Body of pancreas (tissue), 4 donors: ENCODE measurements around the gene SLIT2. TPM values are rescaled to one million over a fixed set of nuclear protein-coding genes. Genes with fewer than 3 reads are reported as not detected.
A peak's percentile ranks its signal among the peaks of the same experiment; 100 is the strongest.

Experiments used
- ATAC-seq: fragments of 150-250 bp; one replicate; pipeline ENCODE4 v1.9.1; 2016
- DNase-seq, 4 donors: peaks; one replicate each; pipeline ENCODE4 v3.0.0-alpha.2; 2019
- H3K27ac ChIP-seq, 4 donors: fragments of 200-600 bp; sonication (generic); 1 replicate in 3 of 4; 2 replicates in 1 of 4; pipeline versions ENCODE4 v1.5.1 to v1.6.1; 2016 to 2019; ENCODE audit warnings: mild to moderate bottlenecking in 1 of 4, mixed read lengths in 1 of 4, moderate library complexity in 1 of 4
- H3K27me3 ChIP-seq, 2 donors: fragments of 200-600 bp; sonication (generic); one replicate each; pipeline ENCODE4 v1.6.0; 2016; ENCODE audit warnings: mild to moderate bottlenecking in 1 of 2
- H3K36me3 ChIP-seq, 2 donors: fragments of 200-600 bp; sonication (generic); replicated peaks in 1 of 2; 2 replicates each; pipeline ENCODE4 v1.5.1; 2016; ENCODE audit warnings: low read depth in 2 of 2; ENCODE audit not compliant: insufficient read depth in 1 of 2
- H3K4me1 ChIP-seq: fragments of 200-600 bp; sonication (generic); one replicate; pipeline ENCODE4 v1.6.0; 2016
- H3K4me3 ChIP-seq, 2 donors: fragments of 200-600 bp; sonication (generic); 1 replicate in 1 of 2; 2 replicates in 1 of 2; pipeline ENCODE4 v1.5.1; 2016 to 2019
- H3K9me3 ChIP-seq, 3 donors: fragments of 200-600 bp; sonication (generic); 1 replicate in 2 of 3; 2 replicates in 1 of 3; pipeline ENCODE4 v1.5.1; 2016
- POLR2A ChIP-seq, 3 donors: fragments of 450-650 bp; IDR thresholded peaks; one replicate each; pipeline ENCODE4 v1.6.1; 2016; ENCODE audit warnings: antibody characterized with exemption in 3 of 3, mild to moderate bottlenecking in 2 of 3
- WGBS, 2 donors: methylation state at CpG; one replicate each; pipeline ENCODE4 v1.1.5; 2017; 5-methylcytosine and 5-hydroxymethylcytosine counted together
- intact Hi-C: fragments of 100-400 bp; cut with DNase I; formaldehyde crosslinking; loops from one replicate; pipeline ENCODE4 v1.15.1; 2023
- total RNA-seq, 2 donors: library from RNA; depleted of rRNA; stranded (reverse); fragments of >200 nt; gene quantifications; one replicate each; pipeline ENCODE4 v1.1.0, GENCODE V29; 2016
- TF ChIP-seq, protein P1 (sequence below), 7 experiments: fragments of 450-650 bp in 4 of 7; fragments of 200-600 bp in 3 of 7; sonication (generic) in 3 of 7; IDR thresholded peaks; one replicate each; pipeline ENCODE4 v1.5.1; 2016 to 2019; ENCODE audit warnings: antibody characterized with exemption in 7 of 7

SLIT2 gene
- total RNA-seq, 2 donors from 2014 or later = 3.1 to 5.6 TPM

DNA sequence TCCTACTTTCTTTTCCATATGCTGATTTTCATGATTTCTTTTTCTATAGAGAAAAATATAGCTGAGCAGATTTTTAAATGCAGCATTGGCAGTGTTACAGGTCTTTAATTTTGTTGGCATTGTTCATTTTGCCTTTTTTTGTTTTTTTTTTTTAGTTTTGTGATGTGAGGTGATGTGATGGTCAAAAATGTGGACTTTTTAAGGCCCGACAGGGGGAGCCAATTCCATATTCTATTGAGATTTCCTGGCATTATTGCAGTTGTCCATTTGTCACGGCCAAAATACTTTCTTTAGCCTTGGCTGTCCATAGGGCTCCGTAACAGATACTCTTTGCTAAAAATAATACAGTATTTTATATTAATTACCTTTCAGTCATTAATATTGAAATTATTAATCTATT is 47.8 kb downstream of the SLIT2 start:
- Histone ChIP-seq H3K9me3 (no peaks in the 10 kb centered on the region), H3K27ac (no peak overlapping the region), H3K36me3 (no peaks in the 10 kb centered on the region), H3K4me3 (no peak overlapping the region), H3K27me3 (no peaks in the 10 kb centered on the region), H3K4me1 (no peaks in the 10 kb centered on the region)
- peak in 1 of 4 donors; percentile 13 for DNase-seq
- TF ChIP-seq, protein P1, sequence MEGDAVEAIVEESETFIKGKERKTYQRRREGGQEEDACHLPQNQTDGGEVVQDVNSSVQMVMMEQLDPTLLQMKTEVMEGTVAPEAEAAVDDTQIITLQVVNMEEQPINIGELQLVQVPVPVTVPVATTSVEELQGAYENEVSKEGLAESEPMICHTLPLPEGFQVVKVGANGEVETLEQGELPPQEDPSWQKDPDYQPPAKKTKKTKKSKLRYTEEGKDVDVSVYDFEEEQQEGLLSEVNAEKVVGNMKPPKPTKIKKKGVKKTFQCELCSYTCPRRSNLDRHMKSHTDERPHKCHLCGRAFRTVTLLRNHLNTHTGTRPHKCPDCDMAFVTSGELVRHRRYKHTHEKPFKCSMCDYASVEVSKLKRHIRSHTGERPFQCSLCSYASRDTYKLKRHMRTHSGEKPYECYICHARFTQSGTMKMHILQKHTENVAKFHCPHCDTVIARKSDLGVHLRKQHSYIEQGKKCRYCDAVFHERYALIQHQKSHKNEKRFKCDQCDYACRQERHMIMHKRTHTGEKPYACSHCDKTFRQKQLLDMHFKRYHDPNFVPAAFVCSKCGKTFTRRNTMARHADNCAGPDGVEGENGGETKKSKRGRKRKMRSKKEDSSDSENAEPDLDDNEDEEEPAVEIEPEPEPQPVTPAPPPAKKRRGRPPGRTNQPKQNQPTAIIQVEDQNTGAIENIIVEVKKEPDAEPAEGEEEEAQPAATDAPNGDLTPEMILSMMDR (IDR thresholded peaks at IDR 0.05) = peak in 4 of 7 experiments; percentile 9 to 39 (median 32)
- TF ChIP-seq POLR2A (IDR thresholded peaks at IDR 0.05) = no peak
- no peak for ATAC-seq
- 28 to 29% methylated on average over 3 of the region's 3 CpGs for WGBS, 2 donors
- intact Hi-C loops = no loop called here

DNA sequence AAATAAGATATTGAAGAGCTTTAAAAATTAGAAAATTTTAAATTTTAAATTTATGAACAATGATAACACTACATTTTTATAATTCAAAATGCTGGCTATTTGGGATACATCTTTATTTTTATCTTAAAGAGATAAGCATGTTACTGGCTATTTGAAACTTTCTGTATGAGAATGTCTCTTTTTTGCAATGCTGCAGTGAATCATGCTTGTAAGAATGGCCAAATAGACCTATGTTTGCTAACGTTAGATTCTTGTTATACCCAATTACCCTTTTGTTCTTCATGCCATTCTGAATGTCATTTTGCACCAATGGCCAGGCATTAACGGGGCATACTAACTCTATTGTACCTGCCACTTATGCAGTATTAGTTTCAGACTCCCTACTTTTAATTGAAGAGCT is 49.5 kb downstream of the SLIT2 start:
- no peaks in the 10 kb centered on the region for H3K36me3 ChIP-seq
- no peak overlapping the region for H3K27ac ChIP-seq
- H3K4me3 ChIP-seq = no peak overlapping the region
- no peak for ATAC-seq
- H3K9me3 ChIP-seq = no peaks in the 10 kb centered on the region
- no peaks in the 10 kb centered on the region for H3K27me3 ChIP-seq
- TF ChIP-seq, protein P1 (IDR thresholded peaks at IDR 0.05) = no peak
- TF ChIP-seq POLR2A (IDR thresholded peaks at IDR 0.05) = no peak
- WGBS, 2 donors = 55 to 58% methylated on average over 2 of the region's 2 CpGs
- DNase-seq = no peak
- H3K4me1 ChIP-seq = no peaks in the 10 kb centered on the region
- intact Hi-C loops = no loop called here
